Stimulated activated CD8-positive, alpha-beta memory T cell treated with anti-CD3 and anti-CD28 coated beads, Interleukin-4, amount 100 ng/mL, for 24 hours (primary cell): ENCODE results near the gene AKAP1.

Experiments
- DNase-seq: peaks from one replicate; pipeline ENCODE4 v3.0.0-alpha.2; 2020; ENCODE audit warnings: low read depth

The AKAP1 gene

GRCh38 chr17:57106836-57107497 lies 21.9 kb downstream of the AKAP1 start:
- no peak for DNase-seq

- DNase-seq = no peak
Observed at GRCh38 chr17:57107498-57108101, 22.6 kb downstream of the AKAP1 start.

DNA sequence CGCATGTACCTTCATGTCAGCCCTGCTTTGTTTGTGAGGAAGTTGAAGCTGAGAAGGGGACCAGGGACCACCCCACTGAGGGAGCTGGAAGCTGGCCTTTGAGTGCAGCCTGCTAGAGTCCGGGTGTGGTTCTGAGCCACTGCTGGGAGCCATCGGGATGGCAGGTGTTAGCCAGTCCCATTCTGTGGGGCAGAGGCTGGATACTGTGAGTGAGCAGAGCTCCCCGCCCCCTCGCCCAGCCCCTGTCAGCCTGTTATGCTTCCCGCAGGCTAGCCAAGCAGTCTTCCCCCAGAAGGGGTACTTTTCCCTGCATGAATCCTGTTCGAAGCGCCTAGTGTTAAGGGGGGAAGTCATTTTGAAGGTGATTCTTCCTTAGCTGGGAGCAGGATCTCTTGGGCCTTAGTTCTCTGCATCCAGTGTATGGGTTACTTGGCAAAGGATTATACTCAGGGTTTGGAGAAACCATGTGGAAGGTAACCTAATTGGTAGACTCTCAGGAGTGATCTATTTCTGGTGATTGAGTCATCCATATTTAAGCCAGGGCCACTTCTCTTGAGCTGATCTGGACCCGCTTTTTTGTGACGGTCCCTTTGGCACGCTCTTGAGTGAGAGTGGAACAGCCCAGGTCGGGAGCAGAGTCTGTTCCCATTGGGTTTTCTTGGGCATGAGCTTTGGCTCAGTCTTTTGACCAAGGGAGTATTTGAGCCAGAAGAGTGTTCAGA lies 23.8 kb downstream of the AKAP1 start:
- no peak for DNase-seq

DNA sequence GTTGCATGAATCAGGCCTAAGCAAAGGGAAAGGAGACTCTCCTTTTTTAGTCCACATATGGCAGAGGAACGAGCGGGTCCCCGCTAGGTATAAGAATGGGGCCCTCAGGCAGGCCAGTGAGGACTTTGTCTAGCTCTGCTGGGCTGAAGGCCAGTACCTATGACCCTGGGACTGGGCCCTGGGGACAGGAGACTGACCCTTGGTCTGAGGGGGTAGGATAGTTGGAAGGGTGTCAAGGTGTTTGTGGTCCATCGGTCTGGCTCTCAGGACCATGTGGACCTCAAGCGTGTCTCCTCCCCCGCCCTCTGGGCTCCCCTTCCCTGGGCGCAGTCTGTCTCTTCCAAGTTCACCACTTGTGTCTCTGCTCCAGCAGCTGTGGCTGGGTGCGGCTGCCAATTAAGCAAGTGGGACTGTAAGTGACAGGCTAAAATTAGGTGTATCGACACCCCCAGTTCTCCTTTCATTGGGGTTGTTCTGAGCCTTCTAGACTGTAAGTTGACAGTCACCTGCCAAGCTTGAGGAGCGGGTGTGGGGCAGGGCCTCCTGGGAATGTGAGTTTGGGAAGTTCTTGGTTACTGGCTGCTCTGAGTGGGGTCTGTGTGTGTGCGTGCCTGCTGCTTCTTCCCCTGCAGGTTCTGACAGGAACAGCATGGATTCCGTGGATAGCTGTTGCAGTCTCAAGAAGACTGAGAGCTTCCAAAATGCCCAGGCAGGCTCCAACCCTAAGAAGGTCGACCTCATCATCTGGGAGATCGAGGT lies 24.5 kb downstream of the AKAP1 start:
- no peak for DNase-seq

DNA sequence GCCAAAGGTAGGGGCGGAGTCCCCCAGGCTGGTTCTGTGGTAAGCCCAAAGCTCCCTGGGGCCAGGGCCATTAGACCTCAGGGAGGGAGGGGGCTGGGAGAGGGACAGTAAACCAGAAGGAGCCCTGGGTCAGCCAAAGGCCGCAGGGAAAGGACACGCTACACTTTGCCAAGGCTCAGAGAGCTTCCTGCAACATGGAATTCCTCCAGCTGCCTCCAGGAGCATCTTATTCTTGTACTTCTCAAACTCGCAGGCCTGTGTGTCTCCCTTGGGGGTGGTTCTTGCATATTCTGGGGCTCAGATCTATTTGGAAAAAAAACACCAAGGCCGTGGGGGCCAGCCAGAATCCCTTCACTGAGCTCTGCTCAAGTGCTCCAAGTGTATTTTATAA lies 25.1 kb downstream of the AKAP1 start:
- DNase-seq = no peak

DNA sequence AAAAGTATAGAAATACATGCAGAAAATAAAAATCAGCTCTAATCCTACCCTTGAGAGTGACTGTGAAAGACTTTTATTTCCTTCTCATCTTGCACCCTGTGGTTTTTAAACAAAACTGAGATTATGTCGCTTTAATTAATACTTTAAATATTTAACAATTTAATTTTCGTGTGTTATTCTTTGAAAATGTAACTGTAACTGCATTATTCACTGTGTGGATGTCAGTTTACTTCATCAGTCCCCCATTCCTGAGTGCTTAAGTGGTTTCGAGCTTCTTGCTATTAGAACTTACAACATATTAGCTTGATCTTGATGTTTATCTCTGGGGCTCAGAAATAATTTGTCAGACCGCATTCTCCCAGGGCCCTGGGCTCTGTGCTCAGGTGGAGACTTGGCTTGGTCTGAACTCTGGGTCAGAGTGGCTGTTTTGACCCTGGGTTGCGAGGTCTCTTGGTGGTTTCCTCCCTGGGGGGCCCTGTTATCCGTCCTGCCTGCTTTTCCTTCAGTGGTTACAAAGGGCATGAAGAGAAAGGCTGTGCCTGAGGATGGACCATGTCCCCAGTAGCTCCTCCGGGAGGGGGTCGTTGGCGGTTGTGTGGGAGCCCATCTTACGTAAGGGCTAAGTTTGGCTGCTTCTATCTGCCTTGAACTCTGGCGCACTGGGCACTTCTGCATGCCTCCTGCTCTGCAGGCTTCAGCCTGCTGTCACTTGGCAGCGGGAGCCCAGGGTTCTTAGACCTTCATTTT lies 25.7 kb downstream of the AKAP1 start:
- no peak for DNase-seq

GRCh38 chr17:57111386-57111785 lies 26.3 kb downstream of the AKAP1 start:
- no peak for DNase-seq

GRCh38 chr17:57113011-57113410 lies 28.0 kb downstream of the AKAP1 start:
- DNase-seq = no peak

- no peak for DNase-seq
Observed at GRCh38 chr17:57113656-57114055, 28.6 kb downstream of the AKAP1 start.

DNA sequence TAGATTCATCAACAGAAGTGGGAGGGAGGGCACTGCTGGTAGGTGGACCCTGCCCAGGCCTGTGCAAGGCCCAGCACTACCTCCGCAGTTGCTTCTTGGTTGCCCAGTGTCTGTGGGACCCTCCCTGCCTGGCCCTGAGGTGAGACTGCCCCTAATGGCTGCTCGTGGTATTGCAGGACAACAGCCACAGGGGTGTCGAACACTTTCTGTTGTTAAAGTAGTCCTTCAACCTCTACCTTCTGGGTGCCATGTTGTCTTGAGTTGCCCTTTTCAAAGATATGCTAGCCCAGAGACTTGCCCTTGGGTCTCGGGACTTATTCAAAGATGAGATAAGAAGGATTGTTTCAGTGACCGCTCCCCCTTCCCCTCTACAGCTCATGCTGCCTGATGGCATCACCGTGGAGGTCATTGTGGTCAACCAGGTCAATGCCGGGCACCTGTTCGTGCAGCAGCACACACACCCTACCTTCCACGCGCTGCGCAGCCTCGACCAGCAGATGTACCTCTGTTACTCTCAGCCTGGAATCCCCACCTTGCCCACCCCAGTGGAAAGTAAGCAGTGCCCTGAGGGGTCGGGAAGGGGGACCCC lies 29.1 kb downstream of the AKAP1 start:
- DNase-seq = peak; percentile 54

DNA sequence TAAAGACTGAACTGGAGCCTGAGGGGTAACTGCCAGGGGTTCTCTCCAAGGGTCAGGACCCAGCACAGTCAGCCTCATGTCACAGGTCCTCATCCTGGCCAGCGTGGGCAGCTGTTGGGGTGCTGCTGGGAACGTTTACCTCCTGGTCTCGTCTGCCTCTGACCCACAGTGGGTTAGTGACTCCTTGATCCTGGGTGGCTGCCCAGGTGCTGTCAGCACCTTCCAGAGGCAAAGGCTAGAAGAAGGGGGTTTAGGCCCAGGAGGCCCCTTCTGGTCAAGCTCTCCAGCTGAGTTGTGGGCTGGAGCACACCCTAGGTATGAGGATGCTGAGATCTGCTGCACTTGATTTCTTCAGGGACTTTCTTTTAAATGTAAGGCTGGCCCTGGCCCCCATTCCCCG lies 30.3 kb downstream of the AKAP1 start:
- DNase-seq = no peak

DNA sequence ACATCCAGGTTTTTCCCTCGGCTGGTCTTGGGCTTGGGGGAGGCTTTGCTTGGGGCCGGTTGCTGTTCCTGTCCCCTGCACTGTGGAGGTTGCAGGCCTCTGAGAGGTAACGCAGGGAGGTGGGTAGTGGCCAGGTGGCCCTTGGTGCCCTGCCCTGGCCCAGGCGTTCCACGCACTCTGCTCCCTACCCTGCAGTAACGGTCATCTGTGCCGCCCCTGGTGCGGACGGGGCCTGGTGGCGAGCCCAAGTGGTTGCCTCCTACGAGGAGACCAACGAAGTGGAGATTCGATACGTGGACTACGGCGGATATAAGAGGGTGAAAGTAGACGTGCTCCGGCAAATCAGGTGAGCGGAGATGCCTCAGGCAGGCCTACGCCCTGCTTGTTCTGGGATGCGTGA lies 30.9 kb downstream of the AKAP1 start:
- no peak for DNase-seq

- no peak for DNase-seq
Observed at GRCh38 chr17:57117798-57118197, 32.8 kb downstream of the AKAP1 start.

- no peak for DNase-seq
Observed at GRCh38 chr17:57120814-57121213, 35.8 kb downstream of the AKAP1 start.

GRCh38 chr17:57121308-57122042 lies 36.4 kb downstream of the AKAP1 start:
- no peak for DNase-seq

DNA sequence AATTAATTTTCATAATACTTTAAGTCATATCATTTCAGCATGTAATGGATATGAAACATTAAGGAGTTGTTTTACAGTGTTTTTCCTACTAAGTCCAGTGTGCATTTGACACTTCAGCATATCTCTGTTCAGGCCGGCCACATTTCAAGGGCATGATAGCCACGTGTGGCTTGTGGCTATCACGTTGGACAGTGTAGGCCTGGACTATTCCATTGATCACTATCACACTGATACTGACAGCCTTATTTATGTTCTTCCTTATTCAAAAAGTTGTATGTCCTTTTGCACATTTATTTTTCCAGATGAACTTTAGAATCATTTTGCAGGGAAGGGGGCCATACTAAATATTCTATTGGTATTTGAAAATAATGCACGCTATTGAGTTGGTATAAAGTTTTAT lies 39.0 kb downstream of the AKAP1 start:
- no peak for DNase-seq

DNA sequence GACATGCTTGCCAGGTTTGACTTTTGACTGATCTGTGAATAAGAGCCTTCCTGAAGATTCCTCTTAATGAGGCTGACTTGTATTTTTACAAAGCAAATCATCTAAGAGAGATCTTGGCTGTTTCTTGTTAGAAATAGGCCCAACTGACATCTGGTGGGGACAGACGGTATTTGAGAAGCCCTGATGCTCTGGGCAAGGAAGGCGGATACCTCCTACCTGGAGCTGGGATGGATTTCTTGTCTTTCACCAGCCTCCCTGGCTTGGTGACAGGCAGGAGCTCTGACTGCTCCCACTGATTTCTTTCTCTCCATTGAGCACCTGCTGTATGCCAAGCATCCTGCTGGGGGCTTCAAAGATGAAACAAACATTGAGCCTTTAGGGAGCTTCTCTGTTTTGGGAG lies 40.4 kb downstream of the AKAP1 start:
- no peak for DNase-seq

- DNase-seq = no peak
Observed at GRCh38 chr17:57125866-57126265, 40.8 kb downstream of the AKAP1 start.

DNA sequence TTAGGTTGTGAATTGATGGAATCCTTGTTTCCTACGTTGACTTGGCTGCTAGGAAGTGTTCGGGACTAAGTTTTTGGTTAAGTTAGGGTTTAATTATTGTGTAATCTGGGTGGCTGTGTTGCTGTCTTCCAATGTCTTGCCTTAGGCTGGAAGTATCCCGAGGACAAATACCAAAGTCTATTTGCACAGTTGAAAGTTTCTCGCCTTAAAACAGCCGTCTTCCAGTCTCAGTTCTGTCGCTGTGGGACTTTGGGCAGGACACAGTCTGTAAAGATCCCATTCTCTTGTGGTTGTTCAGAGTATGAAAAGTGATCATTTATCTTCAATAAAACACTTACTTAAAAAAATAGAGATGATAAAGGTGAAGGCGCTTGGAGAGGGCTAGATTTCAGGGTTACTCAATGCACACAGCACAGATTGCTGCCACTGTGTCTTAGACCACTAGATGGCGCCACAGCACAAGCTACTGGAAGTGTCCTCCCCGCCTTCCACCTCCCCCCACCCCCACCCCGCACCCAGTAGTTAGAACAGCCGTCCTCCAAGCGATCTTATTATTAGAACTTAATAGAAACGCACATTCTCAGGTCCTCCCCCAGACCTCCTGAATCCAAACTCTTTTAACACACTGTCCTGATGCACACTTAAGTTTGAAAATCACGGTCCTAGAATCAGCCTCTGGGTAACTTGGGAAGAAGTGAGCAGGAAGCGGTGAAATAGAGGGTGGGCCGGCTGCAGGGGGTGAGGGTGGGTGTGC lies 45.8 kb downstream of the AKAP1 start:
- peak; percentile 65 for DNase-seq

GRCh38 chr17:57132663-57133062 lies 47.6 kb downstream of the AKAP1 start:
- no peak for DNase-seq
